ENCODE measurements around the gene PPFIA1.

The PPFIA1 gene

DNA sequence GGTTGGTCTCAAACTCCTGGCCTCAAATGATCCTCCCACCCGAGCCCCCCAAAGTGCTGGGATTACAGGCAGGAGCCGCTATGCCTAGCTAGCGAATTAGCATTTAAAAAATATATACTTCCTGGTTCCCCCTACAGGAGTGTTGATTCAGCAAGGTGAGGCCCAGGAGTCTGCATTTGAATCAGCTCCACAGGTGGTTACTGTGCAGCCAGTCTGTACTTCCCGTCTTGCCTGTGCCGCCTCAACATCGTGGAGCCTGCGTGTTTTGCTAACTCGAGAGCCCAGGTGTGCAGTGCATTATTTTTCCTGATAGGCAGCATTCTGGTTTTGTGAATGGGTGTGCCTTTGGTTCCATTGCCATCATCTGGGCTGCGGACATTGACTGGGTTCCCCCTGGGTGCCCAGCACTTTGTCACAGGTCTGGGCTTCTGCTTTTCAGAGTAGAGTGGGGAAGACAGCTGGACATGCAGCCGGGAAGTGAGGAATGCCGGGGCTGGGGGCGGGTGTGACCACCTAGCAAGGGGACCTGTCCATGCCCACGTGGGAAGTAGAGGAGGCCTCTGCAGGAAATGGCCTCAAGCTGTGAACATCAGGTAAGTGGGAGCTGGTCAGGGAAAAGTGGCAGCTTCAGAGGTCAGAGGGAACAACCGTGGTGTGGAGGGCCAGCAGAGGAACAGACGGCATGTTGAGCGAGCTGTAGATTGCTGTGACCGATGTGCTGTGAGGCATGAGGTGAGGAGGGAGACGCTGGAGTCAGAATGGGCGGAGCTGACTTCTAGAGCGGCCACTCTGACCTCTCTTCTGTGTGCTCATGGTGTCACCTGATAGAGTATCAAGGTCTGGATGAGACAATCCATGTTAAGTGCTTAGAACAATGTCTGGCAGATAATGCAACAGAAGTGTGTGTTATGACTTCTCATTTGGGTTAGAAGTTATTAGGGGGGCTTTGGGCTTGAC, 42.2 kb downstream of the PPFIA1 start:
- H3K27ac Mint-ChIP-seq: peak overlapping the region in 1 of 2 donors; percentile 17
- H3K4me1 Mint-ChIP-seq (ENCODE audit: low read depth in 2 of 2): peaks cover 25 to 29% of the 10 kb centered on the region in 2 donors
- H3K9me3 Mint-ChIP-seq: no peaks in the 10 kb centered on the region
- H3K4me3 Mint-ChIP-seq: no peak overlapping the region
- no peak for DNase-seq
- H3K36me3 Mint-ChIP-seq (ENCODE audit: insufficient read depth): peaks cover 14% of the 10 kb centered on the region
- no peaks in the 10 kb centered on the region for H3K27me3 Mint-ChIP-seq
- ATAC-seq (replicated peaks): no peak

GRCh38 chr11:70313945-70314344, 43.5 kb downstream of the PPFIA1 start:
- ATAC-seq (replicated peaks): no peak
- DNase-seq: no peak

DNA sequence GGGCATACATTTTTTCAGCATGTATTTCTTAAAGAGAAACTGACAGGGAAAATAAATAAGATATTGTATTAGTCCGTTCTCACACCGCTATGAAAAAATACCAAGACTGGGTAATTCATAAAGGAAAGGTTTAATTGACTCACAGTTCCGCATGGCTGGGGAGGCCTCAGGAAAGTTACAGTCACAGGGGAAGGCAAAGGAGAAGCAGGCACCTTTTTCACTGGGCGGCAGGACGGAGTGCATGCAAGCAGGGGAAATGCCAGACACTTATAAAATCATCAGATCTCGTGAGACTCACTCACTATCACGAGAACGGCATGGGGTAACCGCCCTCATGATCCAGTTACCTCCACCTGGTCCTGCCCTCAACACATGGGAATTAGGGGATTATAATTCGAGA, 44.2 kb downstream of the PPFIA1 start:
- no peak overlapping the region for H3K4me3 Mint-ChIP-seq
- no peaks in the 10 kb centered on the region for H3K27me3 Mint-ChIP-seq
- DNase-seq (no peak), ATAC-seq (replicated peaks) (no peak)
- H3K27ac Mint-ChIP-seq: no peak overlapping the region
- no peaks in the 10 kb centered on the region for H3K9me3 Mint-ChIP-seq
- H3K4me1 Mint-ChIP-seq (ENCODE audit: low read depth in 2 of 2): peaks cover 25 to 26% of the 10 kb centered on the region in 2 donors
- peaks cover 14% of the 10 kb centered on the region for H3K36me3 Mint-ChIP-seq (ENCODE audit: insufficient read depth)

More at GRCh38 chr11:70313945-70314344, 43.5 kb downstream of the PPFIA1 start:
- H3K36me3 Mint-ChIP-seq (ENCODE audit: insufficient read depth): peaks cover 14% of the 10 kb centered on the region
- H3K27ac Mint-ChIP-seq: peak overlapping the region; percentile 17 to 44
- peaks cover 25 to 29% of the 10 kb centered on the region in 2 donors for H3K4me1 Mint-ChIP-seq (ENCODE audit: low read depth in 2 of 2)
- H3K9me3 Mint-ChIP-seq: no peaks in the 10 kb centered on the region
- no peaks in the 10 kb centered on the region for H3K27me3 Mint-ChIP-seq
- no peak overlapping the region for H3K4me3 Mint-ChIP-seq

DNA sequence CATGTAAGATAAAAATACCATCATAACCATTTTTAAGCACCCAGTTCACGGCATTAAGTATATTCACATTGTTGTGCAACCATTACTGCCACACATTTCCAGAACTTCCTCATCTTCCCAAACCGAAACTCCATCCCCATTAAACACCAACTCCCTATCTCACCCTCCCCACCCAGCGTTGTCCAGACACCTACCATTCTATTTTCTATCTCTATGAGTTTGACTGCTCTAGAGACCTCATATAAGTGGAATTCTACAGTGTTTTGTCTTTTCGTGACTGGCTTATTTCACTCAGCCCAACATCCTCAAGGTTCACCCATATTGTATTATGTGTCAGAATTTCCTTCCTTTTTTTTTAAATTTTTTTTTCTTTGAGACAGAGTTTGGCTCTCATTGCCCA, 45.2 kb downstream of the PPFIA1 start:
- no peaks in the 10 kb centered on the region for H3K9me3 Mint-ChIP-seq
- DNase-seq (no peak), ATAC-seq (replicated peaks) (no peak)
- H3K27ac Mint-ChIP-seq: no peak overlapping the region
- H3K36me3 Mint-ChIP-seq (ENCODE audit: insufficient read depth): peaks cover 14% of the 10 kb centered on the region
- no peak overlapping the region for H3K4me3 Mint-ChIP-seq
- no peaks in the 10 kb centered on the region for H3K27me3 Mint-ChIP-seq
- H3K4me1 Mint-ChIP-seq (ENCODE audit: low read depth in 2 of 2): peaks cover 22 to 25% of the 10 kb centered on the region in 2 donors

- ATAC-seq (replicated peaks) (no peak), DNase-seq (no peak)
- no peak overlapping the region for H3K4me3 Mint-ChIP-seq
- H3K9me3 Mint-ChIP-seq: no peaks in the 10 kb centered on the region
- no peaks in the 10 kb centered on the region for H3K27me3 Mint-ChIP-seq
- peaks cover 5% of the 10 kb centered on the region for H3K36me3 Mint-ChIP-seq (ENCODE audit: insufficient read depth)
- peaks cover 17 to 22% of the 10 kb centered on the region in 2 donors for H3K4me1 Mint-ChIP-seq (ENCODE audit: low read depth in 2 of 2)
- no peak overlapping the region for H3K27ac Mint-ChIP-seq
These were observed 47.3 kb downstream of the PPFIA1 start for GRCh38 chr11:70317581-70318305.

- Mint-ChIP-seq H3K4me1 (ENCODE audit: low read depth in 2 of 2) (peaks cover 8 to 19% of the 10 kb centered on the region in 2 donors), H3K27ac (no peak overlapping the region), H3K27me3 (no peaks in the 10 kb centered on the region), H3K36me3 (ENCODE audit: insufficient read depth) (peaks cover 14% of the 10 kb centered on the region), H3K9me3 (no peaks in the 10 kb centered on the region), H3K4me3 (no peak overlapping the region)
- DNase-seq (no peak), ATAC-seq (replicated peaks) (no peak)
These were observed 49.0 kb downstream of the PPFIA1 start for GRCh38 chr11:70319396-70320076.

DNA sequence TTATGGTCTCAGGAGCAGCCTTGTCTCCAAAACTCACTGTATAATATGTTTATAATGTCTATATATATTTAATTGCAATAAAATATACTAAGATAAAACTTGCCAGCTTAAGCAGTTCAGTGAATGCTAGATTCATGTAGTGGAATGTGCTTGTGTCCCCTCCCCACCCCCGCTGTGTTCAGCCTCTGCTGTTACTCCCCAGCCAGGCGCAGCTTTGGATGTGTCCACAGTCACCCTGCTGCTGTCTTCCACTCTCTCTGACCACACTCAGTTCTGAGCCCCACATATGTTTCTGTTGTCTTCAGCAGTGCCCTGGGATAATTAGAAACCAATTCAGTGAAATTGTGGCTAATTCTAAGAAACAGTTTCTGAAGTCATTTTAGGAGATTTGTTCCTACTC, 52.2 kb downstream of the PPFIA1 start:
- no peak for DNase-seq

DNA sequence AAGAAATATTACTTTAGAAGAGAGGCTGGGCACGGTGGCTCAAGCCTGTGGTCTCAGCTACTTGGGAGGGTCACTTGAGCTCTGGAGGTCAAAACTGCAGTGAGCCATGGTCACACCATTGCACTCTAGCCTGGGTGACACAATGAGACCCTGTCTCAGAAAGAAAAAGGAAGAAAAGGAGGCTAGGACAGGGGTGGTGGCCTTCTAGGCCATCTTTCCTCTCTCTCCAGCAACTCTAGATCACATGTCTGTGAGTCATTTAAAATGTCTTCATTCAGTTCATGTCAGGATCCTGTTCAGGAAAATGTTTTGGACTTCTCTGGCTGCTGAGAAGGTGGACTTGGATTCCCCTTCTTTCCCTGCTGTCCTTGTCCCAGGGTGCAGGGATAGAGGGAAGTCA, 53.3 kb downstream of the PPFIA1 start:
- DNase-seq (no peak), ATAC-seq (replicated peaks) (no peak)
- H3K36me3 Mint-ChIP-seq (ENCODE audit: insufficient read depth): peaks cover 45% of the 10 kb centered on the region
- no peak overlapping the region for H3K4me3 Mint-ChIP-seq
- no peaks in the 10 kb centered on the region for H3K27me3 Mint-ChIP-seq
- peak overlapping the region; percentile 2 to 56 for H3K27ac Mint-ChIP-seq
- H3K9me3 Mint-ChIP-seq: no peaks in the 10 kb centered on the region
- peaks cover 5 to 14% of the 10 kb centered on the region in 2 donors for H3K4me1 Mint-ChIP-seq (ENCODE audit: low read depth in 2 of 2)

More for the DNA sequence above, 52.2 kb downstream of the PPFIA1 start:
- Mint-ChIP-seq H3K4me3 (no peak overlapping the region), H3K27me3 (no peaks in the 10 kb centered on the region), H3K36me3 (ENCODE audit: insufficient read depth) (peaks cover 38% of the 10 kb centered on the region), H3K27ac (no peak overlapping the region), H3K9me3 (no peaks in the 10 kb centered on the region), H3K4me1 (ENCODE audit: low read depth in 2 of 2) (peaks cover 5 to 14% of the 10 kb centered on the region in 2 donors)
- ATAC-seq (replicated peaks): no peak

DNA sequence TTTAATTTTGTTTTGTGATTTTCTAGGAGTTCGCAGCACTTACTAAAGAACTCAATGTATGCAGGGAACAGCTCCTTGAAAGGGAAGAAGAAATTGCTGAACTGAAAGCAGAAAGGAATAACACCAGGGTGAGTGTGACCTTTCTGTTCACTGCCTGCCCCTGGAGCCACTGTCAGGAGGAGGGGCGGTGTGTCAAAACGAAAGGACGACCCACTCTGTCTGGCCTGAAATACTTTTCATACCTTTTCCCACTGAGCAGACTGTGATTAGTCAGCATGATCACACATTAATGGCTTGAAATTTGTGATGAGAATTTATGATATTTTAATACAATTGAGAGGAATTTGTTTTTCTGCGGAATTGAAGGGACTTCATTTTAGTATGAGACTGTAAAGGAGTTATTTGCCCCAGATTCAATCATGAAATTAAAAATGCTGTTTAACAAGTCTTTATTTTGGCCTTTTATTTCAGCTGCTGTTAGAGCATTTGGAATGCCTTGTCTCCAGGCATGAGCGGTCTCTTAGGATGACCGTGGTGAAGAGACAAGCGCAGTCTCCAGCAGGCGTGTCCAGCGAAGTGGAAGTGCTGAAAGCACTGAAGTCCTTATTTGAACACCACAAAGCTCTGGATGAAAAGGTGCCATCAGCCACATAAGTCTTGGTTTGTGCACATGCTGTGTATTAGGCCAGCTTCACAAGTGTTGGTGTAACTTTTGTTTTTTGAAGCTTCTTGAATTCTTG, 54.1 kb downstream of the PPFIA1 start:
- no peak for DNase-seq
- no peak for ATAC-seq (replicated peaks)
- no peaks in the 10 kb centered on the region for H3K9me3 Mint-ChIP-seq
- H3K4me3 Mint-ChIP-seq: no peak overlapping the region
- peaks cover 5 to 14% of the 10 kb centered on the region in 2 donors for H3K4me1 Mint-ChIP-seq (ENCODE audit: low read depth in 2 of 2)
- H3K36me3 Mint-ChIP-seq (ENCODE audit: insufficient read depth): peaks cover 52% of the 10 kb centered on the region
- no peaks in the 10 kb centered on the region for H3K27me3 Mint-ChIP-seq
- peak overlapping the region; percentile 2 to 56 for H3K27ac Mint-ChIP-seq

DNA sequence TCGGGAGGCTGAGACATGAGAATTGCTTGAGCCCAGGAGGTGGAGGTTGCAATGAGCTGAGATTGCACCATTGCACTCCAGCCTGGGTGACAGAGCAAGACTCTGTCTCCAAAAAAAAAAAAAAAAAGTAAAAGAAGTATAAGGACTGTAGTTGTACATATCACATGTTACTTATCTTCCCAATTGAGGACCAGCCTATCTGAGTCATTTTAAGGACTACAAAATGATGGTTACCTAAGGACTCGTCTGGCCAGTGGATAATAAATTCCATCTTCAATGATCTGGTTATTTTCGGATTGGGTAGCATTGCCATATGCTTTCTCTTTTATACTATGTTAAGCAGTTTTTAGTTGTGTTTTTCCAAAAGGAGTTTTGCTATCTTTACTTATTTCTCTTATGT, 55.3 kb downstream of the PPFIA1 start:
- H3K36me3 Mint-ChIP-seq (ENCODE audit: insufficient read depth): peaks cover 65% of the 10 kb centered on the region
- DNase-seq (no peak), ATAC-seq (replicated peaks) (no peak)
- no peak overlapping the region for H3K4me3 Mint-ChIP-seq
- no peaks in the 10 kb centered on the region for H3K9me3 Mint-ChIP-seq
- no peak overlapping the region for H3K27ac Mint-ChIP-seq
- peaks cover 5 to 14% of the 10 kb centered on the region in 2 donors for H3K4me1 Mint-ChIP-seq (ENCODE audit: low read depth in 2 of 2)
- no peaks in the 10 kb centered on the region for H3K27me3 Mint-ChIP-seq

DNA sequence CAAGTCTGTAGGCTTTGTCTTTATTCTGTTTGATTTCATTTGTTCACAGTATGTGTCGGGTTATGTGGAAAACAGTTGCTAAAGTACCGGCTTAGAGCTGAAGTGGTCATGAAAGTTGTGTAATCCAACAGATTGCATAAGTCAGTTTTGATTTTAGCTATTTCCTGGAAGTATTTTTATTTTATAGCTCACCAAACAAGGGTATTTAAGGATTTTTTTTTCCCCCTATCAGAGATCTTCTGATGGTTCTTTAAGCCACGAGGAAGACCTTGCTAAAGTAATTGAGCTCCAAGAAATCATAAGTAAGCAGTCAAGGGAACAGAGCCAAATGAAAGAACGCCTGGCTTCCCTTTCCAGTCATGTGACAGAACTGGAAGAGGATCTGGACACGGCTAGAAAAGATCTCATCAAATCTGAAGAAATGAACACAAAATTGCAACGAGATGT, 55.9 kb downstream of the PPFIA1 start:
- H3K9me3 Mint-ChIP-seq: no peaks in the 10 kb centered on the region
- peaks cover 5 to 11% of the 10 kb centered on the region in 2 donors for H3K4me1 Mint-ChIP-seq (ENCODE audit: low read depth in 2 of 2)
- peaks cover 71% of the 10 kb centered on the region for H3K36me3 Mint-ChIP-seq (ENCODE audit: insufficient read depth)
- H3K27me3 Mint-ChIP-seq: no peaks in the 10 kb centered on the region
- no peak overlapping the region for H3K4me3 Mint-ChIP-seq
- no peak overlapping the region for H3K27ac Mint-ChIP-seq
- DNase-seq (no peak), ATAC-seq (replicated peaks) (no peak)

GRCh38 chr11:70326833-70327232, 56.3 kb downstream of the PPFIA1 start:
- DNase-seq (no peak), ATAC-seq (replicated peaks) (no peak)
- Mint-ChIP-seq H3K27ac (no peak overlapping the region), H3K27me3 (no peaks in the 10 kb centered on the region), H3K4me3 (no peak overlapping the region), H3K9me3 (no peaks in the 10 kb centered on the region), H3K36me3 (ENCODE audit: insufficient read depth) (peaks cover 75% of the 10 kb centered on the region), H3K4me1 (ENCODE audit: low read depth in 2 of 2) (peaks cover 5 to 9% of the 10 kb centered on the region in 2 donors)

DNA sequence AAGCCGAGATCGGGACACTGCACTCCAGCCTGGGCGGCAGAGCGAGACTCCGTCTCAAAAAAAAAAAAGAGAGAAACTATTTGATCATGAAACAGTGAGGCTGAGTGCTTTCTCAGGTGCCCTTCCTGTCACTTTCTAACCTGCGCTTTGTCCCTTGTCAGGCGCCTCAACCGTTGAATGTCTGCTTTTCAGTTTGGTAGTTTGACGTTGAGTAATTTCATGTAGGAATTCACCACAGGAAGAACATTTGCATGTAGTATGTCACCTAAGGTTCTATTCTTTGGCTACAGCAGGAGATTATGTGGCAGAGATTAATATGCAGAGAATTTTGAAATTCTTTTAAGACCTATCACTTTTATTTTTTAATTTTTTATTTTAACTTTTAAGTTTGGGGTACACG, 57.2 kb downstream of the PPFIA1 start:
- ATAC-seq (replicated peaks): no peak

More for the DNA sequence above, 57.2 kb downstream of the PPFIA1 start:
- no peaks in the 10 kb centered on the region for H3K27me3 Mint-ChIP-seq
- DNase-seq: no peak
- H3K4me3 Mint-ChIP-seq: no peak overlapping the region
- peaks cover 5 to 9% of the 10 kb centered on the region in 2 donors for H3K4me1 Mint-ChIP-seq (ENCODE audit: low read depth in 2 of 2)
- peak overlapping the region in 1 of 2 donors; percentile 19 for H3K27ac Mint-ChIP-seq
- no peaks in the 10 kb centered on the region for H3K9me3 Mint-ChIP-seq
- H3K36me3 Mint-ChIP-seq (ENCODE audit: insufficient read depth): peaks cover 79% of the 10 kb centered on the region
